Uterus (tissue), 4 donors: ENCODE measurements around the gene PDCD1. TPM values are rescaled to one million over a fixed set of nuclear protein-coding genes. Genes with fewer than 3 reads are reported as not detected.
"Not testable (repeated sequence)": the region's sequence is repeated elsewhere in the genome, so short reads cannot be mapped to it uniquely, and the experiment has no call there.

Source experiments
- DNase-seq, 2 donors: peaks; one replicate each; pipeline ENCODE4 v3.0.0-alpha.2; 2019 to 2020
- H3K27ac ChIP-seq, 2 donors: fragments of 200-600 bp; sonication (generic); 1 replicate in 1 of 2; 2 replicates in 1 of 2; pipeline ENCODE4 v1.5.1; 2016 to 2018
- H3K27me3 ChIP-seq, 2 donors: fragments of 200-600 bp; sonication (generic); one replicate each; pipeline ENCODE4 v1.5.1; 2018 to 2019; ENCODE audit warnings: control low read depth in 1 of 2
- H3K36me3 ChIP-seq, 2 donors: fragments of 200-600 bp; sonication (generic); one replicate each; pipeline ENCODE4 v1.5.1; 2019; ENCODE audit warnings: control low read depth in 1 of 2
- H3K4me1 ChIP-seq, 2 donors: fragments of 200-600 bp; sonication (generic); one replicate each; pipeline ENCODE4 v1.5.1; 2018 to 2019; ENCODE audit warnings: control low read depth in 1 of 2
- H3K4me3 ChIP-seq, 2 donors: fragments of 200-600 bp; sonication (generic); 1 replicate in 1 of 2; 2 replicates in 1 of 2; pipeline ENCODE4 v1.5.1; 2018 to 2019; ENCODE audit warnings: mild to moderate bottlenecking in 1 of 2
- H3K9me3 ChIP-seq, 2 donors: fragments of 200-600 bp; sonication (generic); one replicate each; pipeline ENCODE4 v1.5.1; 2019; ENCODE audit warnings: control low read depth in 1 of 2
- CTCF ChIP-seq, 4 experiments: fragments of 200-600 bp in 2 of 4; fragments of 450-650 bp in 2 of 4; sonication (generic) in 2 of 4; IDR thresholded peaks; one replicate each; pipeline ENCODE4 v1.5.1; 2016 to 2019; ENCODE audit warnings: antibody characterized with exemption in 4 of 4, mild to moderate bottlenecking in 2 of 4, moderate library complexity in 1 of 4
- POLR2A ChIP-seq, 2 donors: fragments of 450-650 bp; IDR thresholded peaks; one replicate each; pipeline ENCODE4 v1.6.1; 2016; ENCODE audit warnings: antibody characterized with exemption in 2 of 2, mild to moderate bottlenecking in 1 of 2, moderate library complexity in 1 of 2
- intact Hi-C: fragments of 100-400 bp; cut with DNase I; formaldehyde crosslinking; loops from one replicate; pipeline ENCODE4 v1.15.1; 2023; ENCODE audit warnings: low total_unique reads
- total RNA-seq, 4 donors: library from RNA; depleted of rRNA in 3 of 4; stranded (reverse); fragments of >200 nt in 3 of 4; gene quantifications; one replicate each; pipeline versions ENCODE4 v1.1.0 to v1.2.4, GENCODE V29; 2014 to 2023
- donor health status: DM: yes; HTN: yes; CAD: no.

PDCD1 gene
- total RNA-seq, 4 donors from 2014 or later = 0.21 TPM; not detected in 3

- Histone ChIP-seq H3K27ac (no peak overlapping the region), H3K27me3 (no peaks in the 10 kb centered on the region), H3K9me3 (no peaks in the 10 kb centered on the region), H3K4me3 (no peak overlapping the region), H3K4me1 (no peaks in the 10 kb centered on the region), H3K36me3 (no peaks in the 10 kb centered on the region)
- intact Hi-C loops = no loop called here
- DNase-seq = no peak
- TF ChIP-seq CTCF (IDR thresholded peaks at IDR 0.05) = no peak
- TF ChIP-seq POLR2A (IDR thresholded peaks at IDR 0.05) = no peak
Measured at GRCh38 chr2:241818229-241818942, 40.3 kb downstream of the PDCD1 start.

GRCh38 chr2:241817821-241818215, 40.9 kb downstream of the PDCD1 start:
- H3K4me3 ChIP-seq, DNase-seq, H3K9me3 ChIP-seq, intact Hi-C loops, H3K4me1 ChIP-seq, H3K27me3 ChIP-seq, H3K27ac ChIP-seq, H3K36me3 ChIP-seq: not testable (repeated sequence)

DNA sequence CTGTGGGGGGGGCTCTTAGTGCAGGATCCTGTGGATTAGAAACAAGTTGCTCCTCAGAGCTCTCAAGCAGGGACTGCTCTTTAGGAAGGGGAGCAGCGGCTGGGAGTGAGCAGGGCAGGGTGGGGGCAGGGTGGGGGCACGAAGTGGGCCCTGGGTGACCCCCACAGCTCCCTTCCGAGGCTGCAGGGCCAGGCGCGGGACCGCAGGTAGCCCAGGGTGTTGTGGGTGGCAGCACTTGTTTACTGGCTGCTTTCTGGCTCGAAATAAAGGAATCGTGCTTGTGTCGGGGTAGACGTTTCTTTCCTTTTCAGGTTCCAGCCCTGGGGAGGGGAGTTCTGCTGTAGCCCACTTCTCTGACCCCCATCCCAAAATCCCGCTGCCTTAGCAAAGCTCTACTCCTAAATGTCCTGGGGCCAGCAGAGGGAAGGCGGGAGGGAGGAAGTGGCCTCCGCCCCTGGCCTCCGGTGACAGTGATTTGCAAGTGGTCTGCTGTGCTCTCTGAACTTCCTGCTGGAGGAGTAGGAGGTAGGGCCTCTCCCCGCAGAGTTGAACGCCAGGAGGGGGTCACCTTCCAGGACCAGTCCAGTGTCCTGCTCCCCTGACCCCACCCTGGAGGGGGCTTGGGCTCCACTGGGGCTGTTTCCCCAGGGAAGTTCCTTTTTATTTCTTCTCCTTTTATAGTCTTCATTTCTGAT, 41.4 kb downstream of the PDCD1 start:
- no peaks in the 10 kb centered on the region for H3K36me3 ChIP-seq
- no peak overlapping the region for H3K27ac ChIP-seq
- H3K4me1 ChIP-seq = no peaks in the 10 kb centered on the region
- H3K9me3 ChIP-seq = no peaks in the 10 kb centered on the region
- no peak for DNase-seq
- H3K4me3 ChIP-seq = no peak overlapping the region
- intact Hi-C loops = no loop called here
- H3K27me3 ChIP-seq = no peaks in the 10 kb centered on the region
- no peak for TF ChIP-seq CTCF (IDR thresholded peaks at IDR 0.05)
- TF ChIP-seq POLR2A (IDR thresholded peaks at IDR 0.05) = no peak

GRCh38 chr2:241816431-241817121, 42.1 kb downstream of the PDCD1 start:
- no peak for TF ChIP-seq CTCF (IDR thresholded peaks at IDR 0.05)
- TF ChIP-seq POLR2A (IDR thresholded peaks at IDR 0.05) = no peak
- H3K27ac ChIP-seq = no peak overlapping the region
- H3K4me1 ChIP-seq = no peaks in the 10 kb centered on the region
- H3K36me3 ChIP-seq = no peaks in the 10 kb centered on the region
- H3K27me3 ChIP-seq = no peaks in the 10 kb centered on the region
- no peak for DNase-seq
- no peak overlapping the region for H3K4me3 ChIP-seq
- H3K9me3 ChIP-seq = no peaks in the 10 kb centered on the region
- intact Hi-C loops = no loop called here

- TF ChIP-seq POLR2A (IDR thresholded peaks at IDR 0.05) (no peak), CTCF (IDR thresholded peaks at IDR 0.05) (no peak)
- Histone ChIP-seq H3K9me3 (no peaks in the 10 kb centered on the region), H3K36me3 (no peaks in the 10 kb centered on the region), H3K4me3 (no peak overlapping the region), H3K27ac (no peak overlapping the region), H3K4me1 (no peaks in the 10 kb centered on the region), H3K27me3 (no peaks in the 10 kb centered on the region)
- DNase-seq = no peak
- intact Hi-C loops = no loop called here
Measured at GRCh38 chr2:241815477-241816430, 42.9 kb downstream of the PDCD1 start.
